HG02938 (cell line): Measurements from ENCODE around the gene ASB11.

ENCODE experiments used
- ATAC-seq: cut with Tn5 transposase; IDR thresholded peaks from one replicate; pipeline ENCODE4 v1.9.1; 2021; ENCODE audit warnings: mild to moderate bottlenecking, moderate library complexity; ENCODE audit not compliant: unreplicated experiment

The ASB11 gene

DNA sequence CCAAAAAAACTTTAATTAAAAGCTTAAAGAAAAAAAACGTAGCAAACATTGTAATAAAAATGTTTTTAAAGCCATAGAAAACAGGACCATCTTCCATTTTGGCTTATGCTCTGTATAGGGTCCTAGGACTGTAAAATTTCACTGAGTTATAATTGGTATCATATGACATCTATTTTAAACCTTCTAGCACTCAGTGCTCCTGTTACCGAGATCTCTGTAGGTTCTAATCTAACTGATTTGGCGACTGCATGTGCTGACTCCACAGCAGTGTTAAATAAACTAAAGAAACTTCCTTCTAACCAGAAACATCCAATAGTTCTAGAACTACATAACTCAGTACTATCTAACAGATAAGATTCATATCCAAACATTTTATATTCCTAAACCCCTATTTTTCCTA lies at the start of gene ASB11:
Gene ASB11, minus strand, starts transcription at position 132 of the 400 bp plus-strand sequence. Its CDS starts 35 bp downstream, at position 97.
- ATAC-seq, result no peak

DNA sequence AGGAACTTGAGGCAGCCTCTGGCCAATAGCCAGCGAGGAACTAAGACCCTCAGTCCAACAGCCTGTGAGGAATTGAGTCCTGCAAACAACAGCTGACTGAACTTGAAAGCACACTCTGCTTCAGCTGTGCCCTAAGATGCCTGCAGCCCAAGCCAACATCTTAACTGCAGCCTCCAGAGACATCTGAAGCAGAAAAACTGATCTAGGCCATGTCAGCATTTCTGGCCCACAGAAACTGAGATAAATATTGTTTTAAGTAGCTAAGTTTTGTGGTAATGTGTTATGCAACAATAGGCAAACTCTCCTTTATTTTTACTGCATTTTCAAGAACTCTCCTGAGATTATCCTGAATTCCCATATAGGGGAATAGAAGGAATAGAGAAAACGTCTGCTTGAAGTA lies 44.3 kb upstream of the ASB11 start:
- ATAC-seq, result no peak

DNA sequence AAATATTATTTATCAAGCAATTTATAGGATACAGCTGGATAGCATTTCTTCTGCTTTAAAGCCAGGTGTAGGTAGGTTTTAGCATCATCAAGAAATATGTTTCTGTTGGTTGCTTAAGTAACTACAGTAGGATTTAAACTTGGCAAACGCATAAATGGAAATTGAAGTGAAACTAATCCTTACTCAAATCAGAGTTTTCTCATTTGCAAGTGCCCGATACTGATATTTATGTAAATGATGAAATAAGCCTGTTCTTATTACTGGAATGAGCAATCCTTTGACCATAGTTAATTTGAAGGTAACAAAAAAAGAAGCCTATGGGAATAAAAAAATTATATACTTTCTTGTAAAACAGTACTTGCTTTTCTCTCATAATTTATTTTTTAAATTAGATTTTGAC lies 43.1 kb upstream of the ASB11 start:
- ATAC-seq, result no peak

DNA sequence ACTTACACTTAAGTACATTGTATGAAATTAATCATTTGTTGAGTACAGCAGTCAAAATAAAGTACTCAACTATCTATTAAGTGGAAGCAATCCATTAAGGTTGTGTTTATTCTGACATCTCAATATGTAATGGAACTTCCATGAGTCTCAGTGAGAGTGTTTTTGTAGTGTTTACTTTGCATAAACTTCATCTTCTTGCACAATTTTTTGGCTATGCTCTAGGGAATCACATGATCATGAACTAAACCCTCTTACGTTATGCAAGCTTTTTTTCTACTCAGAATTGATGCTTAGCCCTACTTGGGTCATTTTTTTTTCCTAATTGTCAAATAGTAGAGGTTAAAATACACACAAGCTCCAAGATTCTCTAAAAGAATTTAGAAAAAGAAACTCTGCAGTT lies 41.0 kb upstream of the ASB11 start:
- no peak for ATAC-seq

GRCh38 chrX:15350329-15350996 lies 35.0 kb upstream of the ASB11 start:
- ATAC-seq, result no peak

DNA sequence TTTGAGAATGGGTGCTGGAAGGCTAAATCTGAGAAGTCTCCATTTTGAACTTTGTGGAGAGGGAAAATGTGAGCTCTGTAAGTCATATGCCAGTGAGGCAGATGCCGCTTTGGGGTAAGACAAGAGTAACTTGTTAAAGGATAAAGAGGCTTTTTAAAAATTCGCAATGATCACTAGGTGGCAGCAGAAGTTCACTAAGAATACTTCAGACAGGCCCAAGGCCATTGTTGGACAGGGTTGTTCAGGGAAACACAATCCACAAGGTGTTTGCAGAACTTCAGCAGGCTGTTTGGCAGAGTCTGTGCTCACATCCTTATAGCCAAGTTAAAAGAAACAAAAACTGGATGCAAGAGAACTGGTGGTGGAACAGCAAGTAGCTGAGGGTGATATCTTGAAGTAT lies 33.6 kb upstream of the ASB11 start:
- no peak for ATAC-seq

DNA sequence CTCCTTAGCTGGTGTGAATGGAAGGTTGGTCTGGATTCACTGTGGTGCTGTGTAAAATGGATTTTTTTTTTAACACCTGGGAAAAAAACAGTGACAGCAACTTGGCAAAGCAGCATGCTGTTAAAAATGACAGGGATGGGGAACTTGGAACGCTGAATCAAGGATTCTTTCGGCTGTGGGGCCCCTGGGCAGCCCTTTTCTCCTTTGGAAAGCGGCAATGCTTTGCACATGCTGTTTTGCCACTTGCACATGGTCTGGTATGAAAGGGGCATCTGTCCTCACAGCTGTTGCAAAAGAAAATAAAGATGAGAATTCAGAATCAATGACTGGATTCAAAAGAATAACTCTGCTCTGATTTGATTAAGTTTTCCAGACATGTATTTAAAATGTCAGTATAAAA lies 30.5 kb upstream of the ASB11 start:
- no peak for ATAC-seq

DNA sequence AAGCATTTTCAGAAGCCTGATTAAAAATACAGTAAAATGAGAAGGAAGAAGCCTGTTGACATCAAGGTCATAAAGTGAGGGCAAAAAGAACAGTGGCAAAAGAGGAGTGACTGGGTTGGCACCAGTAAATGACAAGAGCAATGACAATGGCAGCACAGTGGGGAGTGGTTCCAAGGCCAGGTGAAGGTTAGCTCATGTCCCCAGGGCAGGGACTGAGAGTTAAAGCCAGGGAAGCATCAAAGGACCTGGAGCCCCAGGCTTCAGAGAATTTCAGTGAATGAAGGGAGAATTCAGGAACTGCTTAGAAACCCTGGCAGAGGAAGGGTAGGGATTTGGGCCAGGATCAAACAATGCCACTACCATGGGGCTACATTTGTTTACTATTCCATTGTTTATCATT lies 28.7 kb upstream of the ASB11 start:
- ATAC-seq, result no peak

- ATAC-seq, result no peak
Observed at GRCh38 chrX:15343075-15343476, 27.6 kb upstream of the ASB11 start.

DNA sequence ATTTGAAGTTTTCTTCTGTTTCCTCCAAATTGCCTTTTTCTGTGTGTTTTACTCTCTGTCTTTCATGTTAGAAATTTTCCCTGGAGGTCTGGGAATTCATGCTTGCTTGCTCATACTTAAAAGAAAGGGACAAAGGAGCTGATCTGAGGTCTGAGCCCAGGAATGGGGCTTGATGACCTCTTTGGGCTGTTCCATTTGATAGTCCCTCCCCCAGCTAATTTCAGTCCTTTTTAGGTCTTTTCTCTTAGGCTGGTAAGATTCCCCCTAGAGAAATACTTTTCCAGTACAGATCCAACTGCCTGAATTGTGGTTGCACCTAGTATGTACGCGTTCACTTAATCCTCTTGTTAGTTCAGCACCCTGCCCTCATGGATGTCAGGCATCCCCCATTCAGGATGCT lies 25.4 kb upstream of the ASB11 start:
- ATAC-seq, result no peak

DNA sequence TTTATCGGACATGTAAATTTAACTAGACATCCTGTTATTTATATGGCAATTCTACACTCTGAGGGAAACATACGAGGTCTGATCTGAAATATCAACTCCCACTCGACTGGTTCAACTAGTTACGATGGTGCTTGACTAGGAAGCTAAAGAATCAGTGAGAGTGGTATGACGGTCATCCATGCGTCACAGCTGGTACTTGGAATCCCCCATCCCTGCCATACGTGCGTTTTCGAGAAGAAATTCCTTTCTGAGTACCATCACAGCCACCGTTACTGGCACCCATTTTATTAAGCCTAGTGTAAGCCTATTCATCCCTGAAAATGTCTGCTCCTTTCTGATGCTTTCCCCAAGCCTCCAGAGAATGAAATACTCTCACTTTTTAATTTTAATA lies 20.6 kb upstream of the ASB11 start:
- ATAC-seq, result no peak

DNA sequence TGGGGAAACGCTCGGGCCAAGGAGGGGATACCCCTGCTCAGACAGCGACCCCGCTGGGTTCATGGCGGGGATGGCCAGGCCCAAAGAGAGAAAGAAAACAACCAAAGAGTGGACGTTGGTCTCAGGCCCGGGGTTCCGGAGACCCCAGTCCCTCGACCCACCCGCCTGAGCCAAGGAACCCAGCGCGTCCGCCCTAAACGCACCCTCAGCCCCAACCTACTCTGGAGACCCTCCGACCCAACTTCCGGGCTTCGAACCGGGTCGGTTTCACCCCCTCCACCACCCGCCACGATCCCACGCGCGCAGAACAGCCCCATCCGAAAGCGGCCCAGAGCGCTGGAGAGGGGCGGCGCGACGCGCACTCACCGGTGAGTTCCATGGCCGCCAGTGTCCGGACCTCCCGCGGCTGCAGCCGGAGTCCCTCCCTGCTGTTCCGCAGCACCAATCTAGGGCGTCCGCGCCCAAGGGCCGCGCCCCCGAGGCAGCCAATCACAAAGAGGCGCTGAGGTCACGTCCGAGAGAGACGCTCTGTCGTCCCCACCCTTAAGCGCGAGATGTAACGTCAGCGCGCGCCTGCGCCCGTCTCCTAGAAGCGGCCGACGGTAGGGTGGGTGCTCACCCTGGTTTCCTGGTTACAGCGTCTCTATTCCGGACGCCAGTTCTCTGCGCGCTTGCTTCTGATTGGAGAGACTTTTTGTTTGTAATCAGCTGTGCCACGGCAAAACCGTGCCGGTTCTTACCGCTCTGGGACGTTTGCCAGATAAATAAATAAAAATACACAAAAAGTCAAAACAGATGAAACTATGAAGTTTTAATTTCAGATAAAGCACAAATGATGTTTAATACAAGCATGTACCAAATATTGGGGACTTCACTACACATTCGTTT lies 19.9 kb upstream of the ASB11 start, which contains the start of gene PIGA:
Gene PIGA, minus strand, starts transcription at position 389 of the 888 bp plus-strand sequence. CDS start 3,593 bp downstream, outside the sequence.
- ATAC-seq, result peak; percentile 97

DNA sequence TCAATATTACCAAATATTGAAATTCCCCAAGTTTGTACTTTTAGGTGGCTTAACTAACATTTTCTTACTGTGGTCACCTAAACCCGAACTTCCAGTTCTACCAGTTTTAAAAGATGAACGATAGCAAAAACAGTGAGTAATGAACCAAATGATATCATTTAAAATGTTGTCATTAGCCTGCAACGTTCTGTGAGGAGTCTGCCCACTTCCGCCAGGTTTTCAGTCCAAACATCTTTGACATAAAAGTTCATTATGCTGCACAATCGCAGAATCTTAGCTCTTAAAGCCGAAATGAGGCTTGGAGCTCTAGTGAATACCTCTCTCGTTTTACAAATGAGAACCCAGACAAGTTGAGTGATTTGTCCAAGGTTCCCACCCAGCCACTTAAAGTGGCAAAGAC lies 19.1 kb upstream of the ASB11 start:
- ATAC-seq, result no peak

DNA sequence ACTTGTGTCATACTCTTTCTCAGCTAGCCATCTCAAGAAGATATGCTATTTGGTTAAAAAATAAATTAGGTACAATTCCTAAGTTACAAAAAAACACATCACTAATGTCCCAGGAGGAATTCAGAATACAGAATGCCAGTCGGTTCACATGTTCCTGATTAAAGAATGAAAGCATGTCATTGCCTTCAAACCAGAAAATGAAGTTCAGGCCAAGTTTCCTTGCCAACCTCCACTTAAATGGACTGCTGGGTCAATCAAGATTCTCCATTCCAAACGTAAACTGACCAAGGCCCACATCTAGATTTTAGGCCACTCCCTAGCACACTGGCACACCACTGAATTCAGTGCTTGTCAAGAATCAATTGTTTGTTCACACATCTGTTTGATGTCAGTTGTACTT lies 13.4 kb upstream of the ASB11 start:
- no peak for ATAC-seq

- ATAC-seq, result no peak
Observed at GRCh38 chrX:15328131-15328530, 12.7 kb upstream of the ASB11 start.

GRCh38 chrX:15322472-15322871 lies 7.0 kb upstream of the ASB11 start:
- ATAC-seq, result no peak

DNA sequence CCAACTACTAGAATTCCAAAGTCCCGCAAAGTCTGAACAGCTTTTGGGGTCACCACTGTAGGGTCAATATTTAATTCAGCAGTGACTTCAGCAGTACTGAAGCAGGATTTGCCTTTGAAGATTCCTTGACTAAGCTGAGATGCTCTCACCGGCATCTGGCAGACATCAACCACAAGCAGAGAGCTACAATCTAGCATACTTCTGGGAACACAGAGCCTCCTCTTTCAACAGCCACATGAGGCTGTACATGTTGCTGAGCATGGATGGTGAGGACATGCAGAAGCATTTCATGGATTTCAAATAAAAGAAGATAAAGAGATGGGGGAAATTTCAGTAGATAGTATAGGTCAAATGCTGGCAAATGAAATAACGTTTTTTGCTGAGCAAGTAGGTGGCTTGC lies 6.6 kb upstream of the ASB11 start:
- no peak for ATAC-seq

GRCh38 chrX:15321447-15321846 lies 6.0 kb upstream of the ASB11 start:
- ATAC-seq, result no peak

DNA sequence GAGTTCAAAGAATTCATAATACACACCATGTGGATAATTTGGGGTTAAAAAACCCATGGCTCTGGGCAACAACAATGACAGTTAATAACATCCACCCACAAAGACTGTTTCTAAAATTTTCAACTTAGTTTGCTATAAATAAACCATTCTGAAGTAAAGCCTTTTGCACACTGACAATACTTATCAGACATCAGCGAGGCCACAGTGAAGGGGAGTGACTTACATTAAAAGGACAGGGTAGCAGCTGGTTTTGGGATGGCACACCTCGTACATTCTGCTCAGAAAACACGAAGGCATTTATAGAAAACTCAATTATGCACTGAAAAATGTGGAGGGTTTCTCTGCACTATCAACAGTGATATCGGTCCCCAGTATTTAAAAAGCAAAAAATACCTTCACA lies 4.9 kb upstream of the ASB11 start:
- no peak for ATAC-seq

- ATAC-seq, result no peak
Observed at GRCh38 chrX:15319075-15319474, 3.6 kb upstream of the ASB11 start.

DNA sequence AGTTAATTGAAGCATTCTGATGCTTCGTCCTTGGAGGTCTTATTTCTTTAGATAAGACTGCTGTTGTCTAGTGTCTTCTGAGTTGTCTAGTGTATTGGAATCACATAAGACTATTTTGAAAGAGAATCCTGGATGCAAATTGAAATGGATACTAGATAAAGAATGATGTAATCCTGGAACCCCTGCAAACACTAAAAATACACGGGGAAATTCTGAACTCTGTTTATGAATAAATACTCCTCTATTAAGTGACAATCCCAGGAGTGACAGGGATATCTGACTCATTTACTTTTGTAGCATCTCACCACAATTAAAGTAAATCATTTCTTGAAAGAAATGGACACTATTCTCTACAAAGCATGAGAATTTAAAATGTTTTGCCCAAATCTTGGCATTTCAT lies 968 bp downstream of the ASB11 start:
- no peak for ATAC-seq

GRCh38 chrX:15311119-15311518 lies 4.3 kb downstream of the ASB11 start:
- no peak for ATAC-seq
